H1 (cell line): ENCODE results near the gene TRAF3IP3. TPM values are rescaled to one million over a fixed set of nuclear protein-coding genes. Genes with fewer than 3 reads are reported as not detected.

Experiments
- CTCF ChIA-PET: fragments of 300-600 bp; sonication (Branson Sonifier 250); formaldehyde crosslinking; loops from one replicate; lab custom pipeline; 2021; ENCODE audit not compliant: partially characterized antibody; lab: Charles Lee
- POLR2A ChIA-PET: fragments of 300-600 bp; sonication (Branson Sonifier 250); formaldehyde crosslinking; loops from one replicate; lab custom pipeline; 2021; ENCODE audit warnings: inconsistent platforms; ENCODE audit not compliant: partially characterized antibody; lab: Charles Lee
- DNase-seq, 2 experiments: peaks; one replicate each; pipeline versions ENCODE4 v3.0.0 to v3.0.0-alpha.2; 2010 to 2022; ENCODE audit warnings: low spot score in 2 of 2, low read depth in 1 of 2, mixed read lengths in 1 of 2
- FAIRE-seq: peaks from 2 replicates; lab custom pipeline; 2011; peaks lifted over from hg19 to GRCh38; lab: Jason Lieb, UNC
- H2AFZ ChIP-seq: 2 replicates; pipeline ENCODE4 v1.8.1; 2012; ENCODE audit warnings: low read length, inconsistent platforms
- H2AK5ac ChIP-seq: 2 replicates; pipeline ENCODE4 v1.6.1; 2013; ENCODE audit warnings: low read depth, low read length
- H2BK120ac ChIP-seq: replicated peaks from 2 replicates; pipeline ENCODE3; 2013; ENCODE audit warnings: low read depth, low read length, inconsistent platforms
- H2BK12ac ChIP-seq: 2 replicates; pipeline ENCODE4 v1.6.1; 2013; ENCODE audit warnings: low read depth, low read length
- H2BK15ac ChIP-seq: 2 replicates; pipeline ENCODE4 v1.6.1; 2013; ENCODE audit warnings: low read length
- H2BK20ac ChIP-seq: 2 replicates; pipeline ENCODE4 v1.6.1; 2013; ENCODE audit warnings: low read length
- H2BK5ac ChIP-seq: 2 replicates; pipeline ENCODE4 v1.6.1; 2013; ENCODE audit warnings: low read depth, low read length
- H3K14ac ChIP-seq: 2 replicates; pipeline ENCODE4 v1.6.1; 2013; ENCODE audit warnings: inconsistent platforms; ENCODE audit not compliant: insufficient read length
- H3K18ac ChIP-seq: 2 replicates; pipeline ENCODE4 v1.6.1; 2013; ENCODE audit warnings: low read length; ENCODE audit errors: extremely low read depth
- H3K23ac ChIP-seq: 2 replicates; pipeline ENCODE4 v1.6.1; 2013; ENCODE audit warnings: inconsistent platforms; ENCODE audit not compliant: insufficient read length
- H3K23me2 ChIP-seq: 2 replicates; pipeline ENCODE4 v1.6.1; 2013; ENCODE audit warnings: low read depth, low read length
- H3K27ac ChIP-seq: 2 replicates; pipeline ENCODE4 v1.6.1; 2011; ENCODE audit warnings: low read depth, low read length, inconsistent platforms
- H3K27me3 ChIP-seq, 4 experiments: replicated peaks in 1 of 4; 1 replicate in 1 of 4; 2 replicates in 3 of 4; pipeline versions ENCODE4 v1.6.1 to v1.8.1; 2011 to 2013; ENCODE audit warnings: low read length in 3 of 4, mild to moderate bottlenecking in 3 of 4, inconsistent platforms in 2 of 4, mixed read lengths in 2 of 4, moderate library complexity in 1 of 4; ENCODE audit not compliant: control insufficient read depth in 3 of 4, insufficient read depth in 3 of 4; ENCODE audit errors: extremely low read depth in 1 of 4
- H3K36me3 ChIP-seq, 4 experiments: 2 replicates each; pipeline versions ENCODE4 v1.6.1 to v1.8.1; 2011 to 2013; ENCODE audit warnings: mild to moderate bottlenecking in 4 of 4, low read length in 3 of 4, moderate library complexity in 2 of 4, control low read depth in 1 of 4, inconsistent platforms in 1 of 4; ENCODE audit not compliant: insufficient read depth in 4 of 4, control insufficient read depth in 2 of 4
- H3K4ac ChIP-seq: replicated peaks from 2 replicates; pipeline ENCODE3; 2013; ENCODE audit warnings: low read length, low read depth, mixed read lengths, inconsistent platforms; ENCODE audit not compliant: insufficient read length
- H3K4me1 ChIP-seq, 4 experiments: replicated peaks in 1 of 4; 1 replicate in 1 of 4; 2 replicates in 3 of 4; pipeline versions ENCODE4 v1.6.1 to v1.8.1; 2011 to 2013; ENCODE audit warnings: low read length in 3 of 4, inconsistent platforms in 2 of 4, mixed read lengths in 1 of 4; ENCODE audit not compliant: insufficient read depth in 4 of 4, control insufficient read depth in 3 of 4
- H3K4me2 ChIP-seq, 2 experiments: 2 replicates each; pipeline versions ENCODE4 v1.6.1 to v1.8.1; 2011 to 2013; ENCODE audit warnings: low read depth in 2 of 2, low read length in 2 of 2, control low read depth in 1 of 2, inconsistent platforms in 1 of 2, mild to moderate bottlenecking in 1 of 2; ENCODE audit not compliant: insufficient read depth in 1 of 2
- H3K4me3 ChIP-seq, 4 experiments: fragments of 200-600, 300-600 bp in 1 of 4; sonication (generic), shearing (Covaris generic), sonication (Bioruptor Twin) in 1 of 4; 2 replicates each; pipeline versions ENCODE4 v1.5.1 to v1.8.1; 2011 to 2016; ENCODE audit warnings: low read length in 4 of 4, low read depth in 3 of 4, control low read depth in 2 of 4, inconsistent platforms in 2 of 4, mild to moderate bottlenecking in 2 of 4, mixed read lengths in 1 of 4, moderate library complexity in 1 of 4; ENCODE audit not compliant: insufficient read depth in 2 of 4; ENCODE audit errors: extremely low read depth in 1 of 4
- H3K56ac ChIP-seq: replicated peaks from 2 replicates; pipeline ENCODE3; 2013; ENCODE audit warnings: low read depth, mild to moderate bottlenecking, mixed read lengths, low read length, inconsistent platforms; ENCODE audit not compliant: insufficient read length
- H3K79me1 ChIP-seq: 2 replicates; pipeline ENCODE4 v1.6.1; 2013; ENCODE audit warnings: low read depth, low read length, control low read depth
- H3K79me2 ChIP-seq, 2 experiments: 2 replicates each; pipeline versions ENCODE4 v1.6.1 to v1.8.1; 2012 to 2013; ENCODE audit warnings: low read length in 2 of 2, mild to moderate bottlenecking in 2 of 2, inconsistent platforms in 1 of 2; ENCODE audit not compliant: insufficient read depth in 2 of 2, control insufficient read depth in 1 of 2
- H3K9ac ChIP-seq, 4 experiments: replicated peaks in 1 of 4; 1 replicate in 1 of 4; 2 replicates in 3 of 4; pipeline versions ENCODE4 v1.6.1 to v1.8.1; 2011 to 2013; ENCODE audit warnings: low read depth in 3 of 4, low read length in 3 of 4, control low read depth in 2 of 4, mild to moderate bottlenecking in 2 of 4, moderate library complexity in 2 of 4, inconsistent platforms in 1 of 4; ENCODE audit errors: extremely low read depth in 1 of 4
- H3K9me3 ChIP-seq, 2 experiments: 2 replicates each; pipeline versions ENCODE4 v1.6.1 to v1.8.1; 2012 to 2013; ENCODE audit warnings: mild to moderate bottlenecking in 2 of 2, moderate library complexity in 2 of 2, control low read depth in 1 of 2, inconsistent platforms in 1 of 2, low read depth in 1 of 2, low read length in 1 of 2, mixed read lengths in 1 of 2; ENCODE audit not compliant: insufficient read depth in 2 of 2
- H4K20me1 ChIP-seq, 2 experiments: replicated peaks in 1 of 2; 2 replicates each; pipeline versions ENCODE3 to v1.8.1; 2011 to 2013; ENCODE audit warnings: inconsistent platforms in 2 of 2, low read length in 2 of 2, mild to moderate bottlenecking in 1 of 2; ENCODE audit not compliant: insufficient read depth in 2 of 2, control insufficient read depth in 1 of 2
- H4K5ac ChIP-seq: 2 replicates; pipeline ENCODE4 v1.6.1; 2013; ENCODE audit warnings: low read length, low read depth, mixed read lengths, inconsistent platforms; ENCODE audit not compliant: insufficient read length
- H4K8ac ChIP-seq: 2 replicates; pipeline ENCODE4 v1.8.0; 2013; ENCODE audit warnings: mild to moderate bottlenecking, moderate library complexity, low read length, inconsistent platforms; ENCODE audit not compliant: insufficient read depth; ENCODE audit errors: extremely low read depth
- H4K91ac ChIP-seq: replicated peaks from 2 replicates; pipeline ENCODE3; 2013; ENCODE audit warnings: low read length, mixed read lengths, inconsistent platforms; ENCODE audit not compliant: insufficient read length
- CREB1 ChIP-seq: IDR thresholded peaks from 2 replicates; pipeline ENCODE4 v1.6.1; 2012; ENCODE audit warnings: inconsistent platforms
- EZH2 ChIP-seq: fragments of 200-600 bp; sonication (generic); IDR thresholded peaks from 2 replicates; pipeline ENCODE4 v1.7.1; 2012; ENCODE audit warnings: low read depth, mild to moderate bottlenecking, moderate library complexity, low read length, inconsistent platforms; ENCODE audit not compliant: severe bottlenecking
- HDAC2 ChIP-seq, 2 experiments: fragments of 300-600 bp in 1 of 2; sonication (generic) in 1 of 2; IDR thresholded peaks; 2 replicates each; pipeline ENCODE4 v1.6.1; 2011 to 2012; ENCODE audit warnings: low read depth in 2 of 2, low read length in 2 of 2, mild to moderate bottlenecking in 2 of 2, moderate library complexity in 2 of 2, borderline replicate concordance in 1 of 2, inconsistent platforms in 1 of 2
- HDAC6 ChIP-seq: IDR thresholded peaks from one replicate; pipeline ENCODE4 v1.7.1; 2012; ENCODE audit warnings: low read depth, mild to moderate bottlenecking, inconsistent platforms, low read length, moderate library complexity
- KDM1A ChIP-seq: fragments of 200-600, 300-600 bp; sonication (generic); IDR thresholded peaks from 2 replicates; pipeline ENCODE4 v1.7.1; 2016; ENCODE audit warnings: mild to moderate bottlenecking, low read length, borderline replicate concordance
- polyA plus RNA-seq, 7 experiments: library from polyadenylated mRNA; depleted of rRNA in 3 of 7; stranded (reverse) in 5 of 7; unstranded in 2 of 7; fragments of >200 nt in 5 of 7; fragments of 200-250 nt in 2 of 7; gene quantifications; 1 replicate in 5 of 7; 2 replicates in 1 of 7; 4 replicates in 1 of 7; pipeline versions ENCODE4 v1.2.1 to v1.2.3, GENCODE V29; 2011 to 2013; ENCODE audit warnings: missing spikeins in 2 of 7, mixed read lengths in 2 of 7
- total RNA-seq: library from RNA; stranded (reverse); fragmentation: NEBNext Ultra II Directional; extraction: Animal tissue kit (Norgen Biotek cat#: 25700); gene quantifications from 2 replicates; pipeline ENCODE4 v1.2.1, GENCODE V29; 2021

Gene TRAF3IP3
- total and polyA plus RNA-seq, 2 of the 8 experiments (the other 6 are each of a cell fraction or from before 2014, with no cell fraction given), result not detected

GRCh38 chr1:209714338-209714737, 41.5 kb upstream of the TRAF3IP3 start (continued):
- TF ChIP-seq HDAC6, result no peak
- no peak for TF ChIP-seq CREB1
- TF ChIP-seq, all 59 proteins: peak for 0

DNA sequence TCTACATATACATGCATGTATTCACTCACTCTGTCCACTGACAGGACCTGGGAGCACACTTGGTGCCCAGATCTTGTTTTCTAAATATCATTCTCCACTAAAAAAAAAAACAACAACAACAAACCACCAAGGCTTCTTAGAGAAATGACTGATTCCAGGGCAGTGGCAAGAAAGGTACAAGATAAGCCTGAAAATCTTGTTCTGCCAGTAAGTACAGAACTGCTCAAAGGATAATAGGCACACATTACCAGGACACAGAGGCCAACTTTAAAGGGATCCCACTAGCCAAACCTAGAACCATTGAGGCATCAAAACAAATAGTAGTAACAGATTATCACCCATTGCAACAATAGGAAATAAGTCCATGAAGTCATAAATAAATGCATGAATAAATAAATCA, 40.5 kb upstream of the TRAF3IP3 start:
- Histone ChIP-seq H2BK20ac (no peak overlapping the region), H2AK5ac (no peak overlapping the region), H3K27ac (no peak overlapping the region), H3K9ac (no peak overlapping the region), H4K5ac (no peak overlapping the region), H2BK5ac (no peak overlapping the region), H3K4me3 (no peak overlapping the region), H4K91ac (no peak overlapping the region), H3K4me1 (no peaks in the 10 kb centered on the region), H2BK120ac (no peak overlapping the region), H3K79me2 (no peaks in the 10 kb centered on the region), H3K23me2 (no peaks in the 10 kb centered on the region), H3K56ac (no peak overlapping the region), H3K23ac (no peak overlapping the region), H3K27me3 (peaks cover 0 to 1% (median 0%) of the 10 kb centered on the region in 4 experiments; a peak in 1 of 7 replicates), H4K20me1 (no peaks in the 10 kb centered on the region), H4K8ac (no peak overlapping the region), H3K14ac (no peak overlapping the region), H2BK15ac (no peak overlapping the region), H3K4ac (no peak overlapping the region), H3K9me3 (no peaks in the 10 kb centered on the region), H2AFZ (no peak overlapping the region), H3K36me3 (no peaks in the 10 kb centered on the region), H3K79me1 (no peaks in the 10 kb centered on the region), H2BK12ac (no peak overlapping the region), H3K18ac (no peak overlapping the region), H3K4me2 (no peak overlapping the region)
- ChIA-PET POLR2A (no interaction called here), CTCF (no interaction called here)
- no peak for DNase-seq
- TF ChIP-seq EZH2 (no peak), HDAC2 (IDR thresholded peaks at IDR 0.05; ENCODE audit: borderline replicate concordance in 1 of 2, low read depth in 2 of 2, low read length in 2 of 2) (no peak), KDM1A (no peak)
- FAIRE-seq, result no peak
